HG02943 (cell line): Measurements from ENCODE around the gene SLC29A3.

Source experiments
- ATAC-seq: cut with Tn5 transposase; IDR thresholded peaks from one replicate; pipeline ENCODE4 v1.9.1; 2021; ENCODE audit warnings: mild to moderate bottlenecking, low read depth, moderate library complexity; ENCODE audit not compliant: unreplicated experiment

The SLC29A3 gene

GRCh38 chr10:71317739-71318138, 1.3 kb upstream of the SLC29A3 start:
- ATAC-seq = no peak

- ATAC-seq = no peak
Observed at GRCh38 chr10:71319800-71320392, 837 bp downstream of the SLC29A3 start.

GRCh38 chr10:71320592-71320991, 1.5 kb downstream of the SLC29A3 start:
- ATAC-seq = no peak

GRCh38 chr10:71321386-71321785, 2.3 kb downstream of the SLC29A3 start:
- ATAC-seq = no peak

- no peak for ATAC-seq
Observed at GRCh38 chr10:71323407-71323806, 4.3 kb downstream of the SLC29A3 start.

GRCh38 chr10:71324743-71325142, 5.7 kb downstream of the SLC29A3 start:
- ATAC-seq = no peak

- ATAC-seq = no peak
Observed at GRCh38 chr10:71325267-71325666, 6.2 kb downstream of the SLC29A3 start.

- no peak for ATAC-seq
Observed at GRCh38 chr10:71326464-71326881, 7.4 kb downstream of the SLC29A3 start.

GRCh38 chr10:71330789-71331404, 11.8 kb downstream of the SLC29A3 start:
- no peak for ATAC-seq

GRCh38 chr10:71331736-71332135, 12.7 kb downstream of the SLC29A3 start:
- ATAC-seq = no peak

- no peak for ATAC-seq
Observed at GRCh38 chr10:71332466-71332865, 13.4 kb downstream of the SLC29A3 start.

GRCh38 chr10:71333129-71333887, 14.2 kb downstream of the SLC29A3 start:
- no peak for ATAC-seq

GRCh38 chr10:71334221-71334791, 15.2 kb downstream of the SLC29A3 start:
- no peak for ATAC-seq

- ATAC-seq = no peak
Observed at GRCh38 chr10:71335173-71335708, 16.2 kb downstream of the SLC29A3 start.

GRCh38 chr10:71336632-71337031, 17.6 kb downstream of the SLC29A3 start:
- no peak for ATAC-seq

GRCh38 chr10:71337219-71337701, 18.2 kb downstream of the SLC29A3 start:
- no peak for ATAC-seq

GRCh38 chr10:71338728-71339495, 19.9 kb downstream of the SLC29A3 start:
- ATAC-seq = no peak

- no peak for ATAC-seq
Observed at GRCh38 chr10:71339796-71340589, 20.9 kb downstream of the SLC29A3 start.

- ATAC-seq = no peak
Observed at GRCh38 chr10:71342573-71343391, 23.7 kb downstream of the SLC29A3 start.
